GM23248 (cell line): ENCODE results near the gene ZNF626. TPM values are rescaled to one million over a fixed set of nuclear protein-coding genes. Genes with fewer than 3 reads are reported as not detected.
A peak's percentile ranks its signal among the peaks of the same experiment; 100 is the strongest.
"Not testable (repeated sequence)": the region's sequence is repeated elsewhere in the genome, so short reads cannot be mapped to it uniquely, and the experiment has no call there.

Experiments used
- DNase-seq: peaks from one replicate; pipeline ENCODE4 v3.0.0-alpha.2; 2015
- H2AFZ ChIP-seq: fragments of 200-600 bp; sonication (generic); 2 replicates; pipeline ENCODE4 v1.6.1; 2016; ENCODE audit warnings: antibody characterized with exemption
- H3F3A ChIP-seq: fragments of 200-600 bp; sonication (generic); 2 replicates; pipeline ENCODE4 v1.6.1; 2016; ENCODE audit warnings: mild to moderate bottlenecking, antibody characterized with exemption, mixed run types; ENCODE audit not compliant: insufficient read depth
- H3K27ac ChIP-seq: fragments of 200-600 bp; sonication (generic); 2 replicates; pipeline ENCODE4 v1.5.1; 2016; ENCODE audit warnings: mild to moderate bottlenecking
- H3K27me3 ChIP-seq: fragments of 200-600 bp; sonication (generic); replicated peaks from 2 replicates; pipeline ENCODE4 v1.6.1; 2016; ENCODE audit warnings: mild to moderate bottlenecking; ENCODE audit not compliant: insufficient read depth
- H3K36me3 ChIP-seq: fragments of 200-600 bp; sonication (generic); 2 replicates; pipeline ENCODE4 v1.6.1; 2016; ENCODE audit warnings: low read depth, mild to moderate bottlenecking
- H3K4me1 ChIP-seq: fragments of 200-600 bp; sonication (generic); 2 replicates; pipeline ENCODE4 v1.6.1; 2016; ENCODE audit warnings: mild to moderate bottlenecking; ENCODE audit not compliant: insufficient read depth
- H3K4me2 ChIP-seq: fragments of 200-600 bp; sonication (generic); one replicate; pipeline ENCODE4 v1.6.1; 2016; ENCODE audit warnings: mild to moderate bottlenecking; ENCODE audit not compliant: unreplicated experiment
- H3K4me3 ChIP-seq: fragments of 200-600 bp; sonication (generic); 2 replicates; pipeline ENCODE4 v1.5.1; 2016; ENCODE audit warnings: mild to moderate bottlenecking
- H3K79me2 ChIP-seq: fragments of 200-600 bp; sonication (generic); 2 replicates; pipeline ENCODE4 v1.6.1; 2016; ENCODE audit warnings: mild to moderate bottlenecking; ENCODE audit not compliant: insufficient read depth
- H3K9ac ChIP-seq: fragments of 200-600 bp; sonication (generic); 2 replicates; pipeline ENCODE4 v1.6.1; 2016; ENCODE audit warnings: mild to moderate bottlenecking
- H3K9me2 ChIP-seq: fragments of 200-600 bp; sonication (generic); 2 replicates; pipeline ENCODE4 v1.6.1; 2016; ENCODE audit warnings: mixed run types, mild to moderate bottlenecking, moderate library complexity; ENCODE audit not compliant: insufficient read depth
- H3K9me3 ChIP-seq: fragments of 200-600 bp; sonication (generic); one replicate; pipeline ENCODE4 v1.6.1; 2017; ENCODE audit warnings: low read depth
- H4K20me1 ChIP-seq: fragments of 200-600 bp; sonication (generic); 2 replicates; pipeline ENCODE4 v1.6.0; 2016; ENCODE audit not compliant: insufficient read depth
- EZH2 ChIP-seq: fragments of 200-600 bp; sonication (generic); IDR thresholded peaks from 2 replicates; pipeline ENCODE4 v1.6.1; 2018; ENCODE audit warnings: antibody characterized with exemption, mild to moderate bottlenecking; ENCODE audit not compliant: insufficient read depth, poor library complexity, severe bottlenecking
- EZH2phosphoT487 ChIP-seq: fragments of 200-600 bp; sonication (generic); IDR thresholded peaks from 2 replicates; pipeline ENCODE4 v1.6.1; 2018; ENCODE audit warnings: antibody characterized with exemption, moderate library complexity, mild to moderate bottlenecking, low read depth; ENCODE audit not compliant: insufficient read depth
- WGBS, 2 experiments: methylation state at CpG; one replicate each; pipeline ENCODE4 v1.1.6; 2015 to 2017; ENCODE audit warnings: low lambda C conversion rate in 2 of 2, low coverage in 1 of 2; ENCODE audit errors: missing lambda C conversion rate in 2 of 2; 5-methylcytosine and 5-hydroxymethylcytosine counted together
- in situ Hi-C: fragments of 300-500 bp; cut with MboI; formaldehyde crosslinking; loops from 2 replicates; pipeline ENCODE4 v1.15.0; 2020
- polyA plus RNA-seq: library from polyadenylated mRNA; unstranded; fragments of >200 nt; fragmentation: Nextera tagmentation; extraction: Ambion mirVana; gene quantifications from 2 replicates; pipeline ENCODE4 v1.2.1, GENCODE V29; 2016
- total RNA-seq: library from RNA; depleted of rRNA; stranded (reverse); fragments of >200 nt; shearing (Covaris generic); gene quantifications from 2 replicates; pipeline ENCODE4 v1.2.3, GENCODE V29; 2014

The ZNF626 gene
- total and polyA plus RNA-seq, 2 experiments from 2014 or later: 9.8 to 18.6 TPM

DNA sequence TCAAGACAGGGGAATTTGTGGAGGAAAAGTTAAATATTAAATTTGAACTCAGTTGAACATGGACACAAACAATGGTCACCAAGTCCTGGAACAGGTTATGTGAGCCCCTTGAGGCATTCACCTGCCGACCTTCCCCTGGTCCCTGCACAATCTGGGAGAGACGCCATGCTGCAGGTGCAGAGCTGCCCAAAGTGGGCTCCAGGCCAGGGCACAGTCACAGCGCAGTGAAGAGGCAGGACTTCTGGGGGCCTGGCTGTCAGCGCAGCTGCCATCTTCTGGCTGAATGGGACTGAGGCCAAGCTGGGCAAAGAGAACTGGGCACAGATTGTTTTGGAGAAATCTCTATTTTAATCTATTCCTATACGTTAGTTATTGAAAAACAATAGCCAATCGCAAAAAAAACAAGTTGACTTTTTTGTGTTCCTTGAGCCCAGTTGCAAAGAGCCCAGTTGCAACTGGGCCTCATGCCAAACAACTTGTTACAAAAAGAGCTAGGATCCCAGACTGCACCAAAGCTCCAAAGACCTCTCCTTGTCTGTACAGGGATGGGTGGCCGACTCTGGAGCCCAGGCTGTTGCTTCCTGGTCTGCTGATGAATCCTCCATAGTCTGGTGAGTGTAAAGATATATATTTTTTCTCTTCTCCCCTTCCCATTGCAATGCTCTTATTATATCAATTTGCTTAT lies 1.2 kb upstream of the ZNF626 start:
- H2AFZ ChIP-seq: no peak overlapping the region
- H3K4me3 ChIP-seq: no peak overlapping the region
- in situ Hi-C loops: no loop called here
- peaks cover 10% of the 10 kb centered on the region; the same call in 1 of the 2 replicates for H3K4me1 ChIP-seq
- no peaks in the 10 kb centered on the region for H4K20me1 ChIP-seq
- 87 to 92% methylated on average over 7 of the region's 7 CpGs for WGBS, 2 experiments
- no peaks in the 10 kb centered on the region for H3K9me2 ChIP-seq
- TF ChIP-seq EZH2phosphoT487 (no peak), EZH2 (no peak)
- H3F3A ChIP-seq: no peaks in the 10 kb centered on the region
- H3K4me2 ChIP-seq: no peak overlapping the region
- H3K9ac ChIP-seq: no peak overlapping the region
- H3K9me3 ChIP-seq: no peaks in the 10 kb centered on the region
- H3K27ac ChIP-seq: no peak overlapping the region
- no peak for DNase-seq
- peaks cover 21% of the 10 kb centered on the region for H3K36me3 ChIP-seq
- H3K79me2 ChIP-seq: peaks cover 33% of the 10 kb centered on the region
- no peaks in the 10 kb centered on the region for H3K27me3 ChIP-seq

DNA sequence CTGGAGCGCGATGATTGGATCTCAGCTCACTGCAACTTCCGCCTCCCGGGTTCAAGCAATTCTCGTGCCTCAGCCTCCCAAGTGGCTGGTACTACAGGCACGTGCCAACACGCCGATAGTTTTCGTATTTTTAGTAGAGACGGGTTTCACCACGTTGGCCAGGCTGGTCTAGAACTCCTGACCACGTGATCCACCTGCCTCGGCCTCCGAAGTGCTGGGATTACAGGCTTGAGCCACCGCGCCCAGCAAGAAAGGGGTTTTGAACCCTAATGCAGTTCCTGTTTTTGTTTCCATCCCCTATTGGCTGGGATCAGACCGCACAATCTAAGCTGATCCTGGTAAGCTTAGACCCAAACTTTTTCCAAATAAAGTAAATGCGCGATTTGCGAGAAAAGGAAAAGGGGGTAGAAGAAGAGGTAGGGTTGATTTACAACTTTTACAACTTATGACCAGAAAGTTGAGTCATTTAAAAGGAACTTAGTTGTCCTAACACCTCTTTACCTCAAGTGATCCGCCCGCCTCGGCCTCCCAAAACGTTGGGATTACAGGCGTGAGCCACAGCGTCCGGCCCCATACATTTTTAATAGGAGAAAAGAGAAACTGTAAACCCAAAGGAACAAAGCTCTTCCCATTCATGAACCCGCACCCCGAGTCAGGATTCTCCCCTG lies 764 bp downstream of the ZNF626 start:
- no peaks in the 10 kb centered on the region for H3K27me3 ChIP-seq
- no peaks in the 10 kb centered on the region for H3F3A ChIP-seq
- peaks cover 36% of the 10 kb centered on the region for H3K36me3 ChIP-seq
- in situ Hi-C loops: no loop called here
- peak overlapping the region; percentile 95 for H3K27ac ChIP-seq
- peaks cover 10% of the 10 kb centered on the region; the same call in 1 of the 2 replicates for H3K4me1 ChIP-seq
- H3K79me2 ChIP-seq: peaks cover 52% of the 10 kb centered on the region
- no peaks in the 10 kb centered on the region for H4K20me1 ChIP-seq
- DNase-seq: no peak
- H3K9ac ChIP-seq: peak overlapping the region; percentile 99
- peak overlapping the region; percentile 95 for H3K4me2 ChIP-seq
- 21 to 23% methylated on average over 29 of the region's 29 CpGs for WGBS, 2 experiments
- peak overlapping the region; percentile 93 for H2AFZ ChIP-seq
- TF ChIP-seq EZH2phosphoT487 (no peak), EZH2 (no peak)
- H3K9me2 ChIP-seq: no peaks in the 10 kb centered on the region
- H3K4me3 ChIP-seq: peak overlapping the region; percentile 93
- no peaks in the 10 kb centered on the region for H3K9me3 ChIP-seq

DNA sequence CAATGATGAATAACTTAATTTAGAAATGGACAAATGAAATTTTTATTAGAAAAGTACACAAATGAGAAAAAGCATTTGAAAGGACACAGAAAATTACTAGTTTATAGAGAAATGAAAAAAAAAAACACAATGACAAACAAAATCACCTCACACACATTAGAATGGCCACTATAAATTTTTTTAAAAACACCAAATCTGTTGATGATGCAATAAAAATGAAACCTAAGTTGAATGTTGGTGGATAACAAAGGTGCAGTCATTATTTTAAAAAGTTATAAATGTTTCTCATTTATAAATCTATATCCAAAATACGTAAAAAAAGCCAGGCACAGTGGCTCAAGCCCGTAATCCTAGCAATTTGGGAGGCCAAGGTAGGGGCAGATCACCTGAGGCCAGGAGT lies 20.8 kb downstream of the ZNF626 start:
- no peak overlapping the region for H3K27ac ChIP-seq
- peaks cover 67% of the 10 kb centered on the region for H3K36me3 ChIP-seq
- no peak overlapping the region for H3K4me2 ChIP-seq
- no peak for DNase-seq
- H3K4me1 ChIP-seq: no peaks in the 10 kb centered on the region
- peaks cover 7% of the 10 kb centered on the region; the same call in 1 of the 2 replicates for H3K79me2 ChIP-seq
- H3K9ac ChIP-seq: no peak overlapping the region
- WGBS, 2 experiments: 95% methylated on average over 2 of the region's 2 CpGs
- TF ChIP-seq EZH2phosphoT487 (no peak), EZH2 (no peak)
- no peak overlapping the region for H2AFZ ChIP-seq
- no peak overlapping the region for H3K4me3 ChIP-seq
- H3K27me3 ChIP-seq: no peaks in the 10 kb centered on the region
- no peaks in the 10 kb centered on the region for H4K20me1 ChIP-seq
- peaks cover 3% of the 10 kb centered on the region for H3K9me3 ChIP-seq
- in situ Hi-C loops: no loop called here
- H3K9me2 ChIP-seq: no peaks in the 10 kb centered on the region
- H3F3A ChIP-seq: no peaks in the 10 kb centered on the region

DNA sequence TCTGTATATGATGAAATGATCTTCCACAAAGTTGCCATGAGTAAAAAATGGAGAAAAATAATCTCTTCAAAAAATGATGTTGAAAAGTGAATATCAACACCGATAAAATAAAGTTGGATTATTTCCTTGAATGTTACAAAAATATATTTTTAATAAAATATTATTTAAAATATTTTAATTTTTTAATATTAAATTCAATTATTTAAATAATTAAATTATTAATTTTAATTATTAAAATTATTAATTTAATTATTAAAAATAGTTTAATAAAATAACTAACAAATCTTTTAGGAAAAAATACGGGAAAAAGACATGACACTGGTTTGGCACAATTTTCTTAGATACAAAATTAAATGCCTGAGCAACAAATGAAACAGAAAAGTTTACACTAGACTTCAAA lies 21.3 kb downstream of the ZNF626 start:
- no peaks in the 10 kb centered on the region for H3F3A ChIP-seq
- H3K36me3 ChIP-seq: peaks cover 67% of the 10 kb centered on the region
- H4K20me1 ChIP-seq: no peaks in the 10 kb centered on the region
- no peak overlapping the region for H2AFZ ChIP-seq
- no peaks in the 10 kb centered on the region for H3K27me3 ChIP-seq
- no peaks in the 10 kb centered on the region for H3K4me1 ChIP-seq
- no peak for DNase-seq
- in situ Hi-C loops: no loop called here
- H3K9me3 ChIP-seq: peaks cover 8% of the 10 kb centered on the region
- peaks cover 7% of the 10 kb centered on the region; the same call in 1 of the 2 replicates for H3K79me2 ChIP-seq
- no peak overlapping the region for H3K9ac ChIP-seq
- 73 to 77% methylated on average over 2 of the region's 2 CpGs for WGBS, 2 experiments
- H3K27ac ChIP-seq: no peak overlapping the region
- TF ChIP-seq EZH2 (no peak), EZH2phosphoT487 (no peak)
- no peaks in the 10 kb centered on the region for H3K9me2 ChIP-seq
- H3K4me2 ChIP-seq: no peak overlapping the region
- H3K4me3 ChIP-seq: no peak overlapping the region

DNA sequence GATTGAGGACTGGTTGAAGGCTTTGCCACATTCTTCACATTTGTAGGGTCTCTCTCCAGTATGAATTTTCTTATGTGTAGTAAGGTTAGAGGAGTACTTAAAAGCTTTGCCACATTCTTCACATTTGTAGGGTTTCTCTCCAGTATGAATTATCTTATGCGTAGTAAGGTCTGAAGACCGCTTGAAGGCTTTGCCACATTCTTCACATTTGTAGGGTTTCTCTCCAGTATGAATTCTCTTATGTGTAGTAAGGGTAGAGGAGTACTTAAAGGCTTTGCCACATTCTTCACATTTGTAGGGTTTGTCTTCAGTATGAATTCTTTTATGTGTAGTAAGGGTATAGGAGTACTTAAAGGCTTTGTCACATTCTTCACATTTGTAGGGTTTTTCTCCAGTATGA lies 36.8 kb downstream of the ZNF626 start:
- H3K9ac ChIP-seq, H3K4me2 ChIP-seq, H3K79me2 ChIP-seq, H3K9me2 ChIP-seq, H3K27ac ChIP-seq, H3K27me3 ChIP-seq, H3F3A ChIP-seq, DNase-seq, H2AFZ ChIP-seq, H3K4me3 ChIP-seq, H3K4me1 ChIP-seq, H4K20me1 ChIP-seq, in situ Hi-C loops: not testable (repeated sequence)
- 93 to 100% methylated on average over 2 of the region's 2 CpGs for WGBS, 2 experiments
- Histone ChIP-seq H3K9me3 (peaks cover 25% of the 10 kb centered on the region), H3K36me3 (peaks cover 21% of the 10 kb centered on the region)
